Measurements from ENCODE around the gene SFT2D3.

DNA sequence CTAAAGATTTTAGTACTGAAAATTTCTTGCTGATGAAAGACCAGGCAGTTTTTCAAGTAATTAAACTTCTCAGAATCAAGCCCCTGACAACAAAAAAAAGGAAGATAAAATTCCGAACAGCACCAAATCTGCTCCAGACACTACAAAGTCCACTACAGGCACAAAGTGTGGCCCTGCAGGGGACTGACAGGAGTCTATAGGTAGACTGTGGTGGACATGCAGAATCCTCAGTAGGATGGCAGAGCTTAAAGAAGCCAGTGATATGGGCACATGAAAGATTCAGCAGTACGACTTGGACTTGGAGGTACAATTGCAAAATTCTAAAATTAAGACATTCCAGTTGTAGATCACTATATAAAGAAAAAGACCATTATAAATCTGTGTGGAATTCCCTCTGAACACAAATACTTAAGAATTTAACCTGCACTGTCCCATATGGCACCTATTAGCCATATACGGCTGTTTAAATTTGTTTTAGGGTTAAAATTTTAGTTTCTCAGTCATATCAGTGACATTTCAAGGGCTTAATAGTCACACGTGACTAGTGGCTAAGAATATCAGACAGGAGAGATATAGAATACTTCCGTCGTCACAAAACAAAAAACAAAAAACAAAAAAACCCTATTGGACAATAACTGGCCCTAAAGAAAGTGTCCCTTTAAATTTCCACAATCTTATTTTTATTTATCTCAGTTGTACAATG, 32.0 kb downstream of the SFT2D3 start:
- TF ChIP-seq BRF1 (IDR thresholded peaks at IDR 0.05; ENCODE audit: borderline replicate concordance, extremely low read depth, insufficient read length) (no peak), TRIM28 (IDR thresholded peaks at IDR 0.05) (no peak), RAD21 (CRISPR knock-in tag; conservative IDR thresholded peaks at IDR 0.05 in 1 of 2, IDR thresholded peaks at IDR 0.05 in 1 of 2) (no peak), CHCHD3 (CRISPR knock-in tag; IDR thresholded peaks at IDR 0.05) (no peak), SREBF2 (CRISPR knock-in tag; IDR thresholded peaks at IDR 0.05) (no peak), HDAC6 (IDR thresholded peaks at IDR 0.05; ENCODE audit: low read depth, low read length) (no peak), SAFB2 (IDR thresholded peaks at IDR 0.05; ENCODE audit: borderline replicate concordance, low read depth, low read length, severe bottlenecking) (no peak), LARP7 (IDR thresholded peaks at IDR 0.05) (no peak), ZNF583 (CRISPR knock-in tag; IDR thresholded peaks at IDR 0.05) (no peak)
- TF ChIP-seq, protein P1, sequence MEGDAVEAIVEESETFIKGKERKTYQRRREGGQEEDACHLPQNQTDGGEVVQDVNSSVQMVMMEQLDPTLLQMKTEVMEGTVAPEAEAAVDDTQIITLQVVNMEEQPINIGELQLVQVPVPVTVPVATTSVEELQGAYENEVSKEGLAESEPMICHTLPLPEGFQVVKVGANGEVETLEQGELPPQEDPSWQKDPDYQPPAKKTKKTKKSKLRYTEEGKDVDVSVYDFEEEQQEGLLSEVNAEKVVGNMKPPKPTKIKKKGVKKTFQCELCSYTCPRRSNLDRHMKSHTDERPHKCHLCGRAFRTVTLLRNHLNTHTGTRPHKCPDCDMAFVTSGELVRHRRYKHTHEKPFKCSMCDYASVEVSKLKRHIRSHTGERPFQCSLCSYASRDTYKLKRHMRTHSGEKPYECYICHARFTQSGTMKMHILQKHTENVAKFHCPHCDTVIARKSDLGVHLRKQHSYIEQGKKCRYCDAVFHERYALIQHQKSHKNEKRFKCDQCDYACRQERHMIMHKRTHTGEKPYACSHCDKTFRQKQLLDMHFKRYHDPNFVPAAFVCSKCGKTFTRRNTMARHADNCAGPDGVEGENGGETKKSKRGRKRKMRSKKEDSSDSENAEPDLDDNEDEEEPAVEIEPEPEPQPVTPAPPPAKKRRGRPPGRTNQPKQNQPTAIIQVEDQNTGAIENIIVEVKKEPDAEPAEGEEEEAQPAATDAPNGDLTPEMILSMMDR (IDR thresholded peaks at IDR 0.05 in 2 of 3, conservative IDR thresholded peaks at IDR 0.05 in 1 of 3; ENCODE audit: insufficient read depth in 2 of 3, low read depth in 1 of 3, low read length in 3 of 3): no peak

Data from K562 (cell line).